HG02943 (cell line): ENCODE data around the gene HPS1.

ENCODE experiments used
- ATAC-seq: cut with Tn5 transposase; IDR thresholded peaks from one replicate; pipeline ENCODE4 v1.9.1; 2021; ENCODE audit warnings: mild to moderate bottlenecking, low read depth, moderate library complexity; ENCODE audit not compliant: unreplicated experiment

The HPS1 gene

DNA sequence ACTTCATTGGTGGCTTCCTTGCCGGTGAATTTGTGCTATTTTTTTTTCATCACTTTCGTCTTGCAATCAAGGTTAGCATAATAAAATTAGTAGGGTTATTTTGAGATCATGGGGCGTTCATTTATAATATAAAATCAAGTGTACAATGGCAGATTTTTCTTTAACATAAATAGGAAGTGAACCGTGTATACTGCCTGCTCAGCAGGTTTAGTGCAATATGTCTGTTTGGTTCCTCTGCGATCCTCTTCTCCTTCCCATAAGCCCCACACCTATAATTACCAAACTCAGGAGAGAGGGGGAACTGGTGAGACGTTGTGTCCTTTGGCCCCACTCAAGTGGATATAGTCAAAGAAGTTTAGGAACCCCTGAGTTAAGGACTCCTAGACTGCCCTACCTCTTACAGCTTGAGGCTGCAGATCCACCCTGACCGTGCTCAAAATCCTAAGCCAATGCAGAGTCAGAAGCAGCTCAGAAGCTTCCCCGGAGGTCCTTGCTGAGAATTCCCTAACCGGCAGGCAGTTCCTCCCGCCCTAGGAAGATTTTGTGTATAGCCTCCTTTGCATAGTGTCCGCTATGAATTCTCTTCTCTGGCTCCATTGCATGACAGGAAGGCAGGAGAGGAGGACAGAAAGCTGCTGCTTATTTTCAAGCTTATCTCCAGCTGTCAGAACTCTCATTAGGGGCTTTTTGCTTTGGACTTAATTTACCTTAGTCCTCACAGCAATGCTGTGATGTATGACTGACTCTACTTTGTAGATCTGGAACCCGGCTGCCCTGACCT lies 73.3 kb downstream of the HPS1 start:
- ATAC-seq = no peak

DNA sequence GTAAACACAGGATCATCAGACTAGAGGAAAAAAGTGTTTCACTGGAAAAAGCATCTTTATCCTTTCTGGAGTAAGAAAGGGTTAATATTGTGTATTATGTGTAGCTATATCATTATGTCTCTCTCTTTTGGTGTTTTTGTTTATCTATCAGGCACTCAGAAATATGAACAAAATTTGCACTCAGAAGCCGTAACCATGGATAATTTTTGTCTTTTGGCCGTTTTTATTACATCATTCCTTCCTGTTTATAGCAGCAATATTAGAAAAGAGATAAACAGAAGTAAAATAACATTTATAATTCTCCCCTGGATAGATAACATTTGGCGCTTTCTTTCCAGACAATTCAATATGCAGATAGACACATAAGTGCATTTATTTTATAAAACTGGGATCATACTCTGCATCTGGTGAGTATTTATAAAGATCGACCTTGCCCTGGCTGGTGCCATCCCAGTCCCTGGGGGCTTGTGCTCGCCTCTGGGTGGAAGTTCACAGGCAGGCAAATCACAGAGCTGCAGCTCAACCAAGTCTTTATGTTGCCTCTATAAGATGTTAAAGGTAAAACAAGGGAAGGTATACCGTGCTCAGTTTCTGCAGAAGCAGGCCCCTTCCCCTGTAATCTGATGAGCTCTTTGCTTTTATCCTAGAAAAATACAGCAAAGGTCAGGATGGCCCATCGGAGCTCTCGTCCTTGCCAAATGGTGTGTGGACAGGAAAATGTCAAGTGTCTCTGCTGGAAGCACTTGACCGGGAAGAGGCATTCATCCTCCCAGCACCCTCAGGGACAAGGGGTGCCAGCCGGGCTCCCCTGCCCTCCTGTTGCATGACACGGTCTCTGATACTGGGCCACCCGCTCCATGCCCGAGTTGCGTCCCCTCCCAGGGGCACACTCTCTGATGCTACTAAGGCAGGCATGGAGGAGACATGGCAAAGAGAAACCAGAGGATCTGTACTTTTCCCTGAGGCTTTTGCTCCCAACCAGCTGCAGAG lies 75.6 kb downstream of the HPS1 start:
- ATAC-seq = no peak

DNA sequence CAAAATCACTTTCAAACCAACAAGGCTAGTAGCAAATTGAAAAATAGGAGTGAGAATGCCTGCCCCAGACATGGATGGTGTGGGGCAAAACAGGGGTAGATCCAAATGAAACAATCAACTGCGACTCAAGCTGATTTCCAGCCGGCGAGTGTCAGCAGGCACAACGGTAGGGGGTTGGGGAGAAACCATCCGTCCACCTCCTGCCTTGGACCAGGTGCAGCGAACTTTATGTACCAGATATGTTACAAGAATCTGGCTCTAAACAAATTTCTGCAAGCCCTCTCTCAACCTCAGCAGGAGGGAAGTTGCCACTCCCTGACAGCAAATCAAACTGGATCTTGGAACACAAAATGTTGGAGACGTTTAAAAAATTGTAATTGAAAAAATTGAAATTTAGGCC lies 76.9 kb downstream of the HPS1 start:
- no peak for ATAC-seq

DNA sequence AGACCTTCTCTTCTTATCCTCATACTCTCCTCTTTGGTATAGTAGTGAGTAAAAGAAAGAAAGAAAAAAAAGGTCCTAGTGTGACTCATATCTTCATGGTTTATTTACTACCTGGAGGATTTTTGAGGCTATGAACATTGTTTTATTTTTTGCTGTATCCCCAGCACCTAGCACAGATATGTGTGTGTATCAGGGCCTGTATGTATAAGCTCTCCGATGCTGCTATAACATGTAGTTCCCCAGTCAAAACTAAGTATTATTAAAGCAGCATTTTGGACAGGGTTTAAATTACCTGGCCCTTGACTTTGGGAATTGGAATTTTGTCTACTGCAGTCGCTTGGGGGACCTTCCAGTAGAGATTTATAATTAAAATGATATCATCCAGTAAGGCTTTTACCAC lies 78.1 kb downstream of the HPS1 start:
- no peak for ATAC-seq

DNA sequence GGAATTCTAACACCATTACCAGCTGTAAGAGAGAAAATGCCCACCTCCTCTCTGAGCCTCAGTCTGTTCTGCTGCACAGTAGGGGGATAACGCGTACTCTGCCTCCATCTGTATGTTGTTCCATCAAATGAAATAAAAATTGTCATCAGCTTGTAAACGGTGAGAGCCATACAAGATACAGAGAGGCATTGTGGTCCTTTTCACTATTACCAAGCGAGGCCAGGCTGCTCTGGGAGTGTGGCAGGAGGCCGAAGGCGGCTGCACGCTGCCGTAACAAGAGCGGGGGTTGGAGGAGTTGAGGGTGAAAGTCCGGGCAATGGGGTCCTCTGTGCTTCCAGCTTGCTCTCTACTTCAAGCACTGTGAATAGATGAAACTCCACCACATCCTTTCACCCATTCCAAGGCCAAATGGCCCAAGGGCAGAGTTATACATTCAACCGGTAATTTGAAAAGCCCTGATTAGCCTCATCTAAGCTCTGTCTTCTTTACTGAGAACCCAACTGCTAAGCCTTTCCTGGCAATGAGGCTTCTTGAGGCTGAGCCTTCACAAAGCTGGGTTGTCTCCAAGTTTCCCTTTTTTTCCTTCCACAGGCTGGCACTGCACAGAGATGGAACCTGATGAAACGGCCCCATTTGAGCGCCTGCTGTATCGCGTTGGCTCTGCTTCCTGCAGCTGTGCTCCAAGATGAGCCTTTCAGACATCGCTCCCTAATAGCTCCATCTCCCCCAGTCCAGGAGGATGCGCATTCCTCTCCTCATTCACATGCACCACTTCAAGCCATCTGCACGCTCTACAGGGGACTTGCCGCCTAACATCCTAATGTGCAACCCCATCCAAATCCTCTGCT lies 78.9 kb downstream of the HPS1 start:
- ATAC-seq = no peak
